GM18502 (cell line): ENCODE measurements around the gene HPS1.
A peak's percentile ranks its signal among the peaks of the same experiment; 100 is the strongest.

ENCODE experiments used
- ATAC-seq: cut with Tn5 transposase; IDR thresholded peaks from one replicate; pipeline ENCODE4 v1.9.1; 2021; ENCODE audit warnings: mild to moderate bottlenecking; ENCODE audit not compliant: unreplicated experiment, poor library complexity

Gene HPS1

DNA sequence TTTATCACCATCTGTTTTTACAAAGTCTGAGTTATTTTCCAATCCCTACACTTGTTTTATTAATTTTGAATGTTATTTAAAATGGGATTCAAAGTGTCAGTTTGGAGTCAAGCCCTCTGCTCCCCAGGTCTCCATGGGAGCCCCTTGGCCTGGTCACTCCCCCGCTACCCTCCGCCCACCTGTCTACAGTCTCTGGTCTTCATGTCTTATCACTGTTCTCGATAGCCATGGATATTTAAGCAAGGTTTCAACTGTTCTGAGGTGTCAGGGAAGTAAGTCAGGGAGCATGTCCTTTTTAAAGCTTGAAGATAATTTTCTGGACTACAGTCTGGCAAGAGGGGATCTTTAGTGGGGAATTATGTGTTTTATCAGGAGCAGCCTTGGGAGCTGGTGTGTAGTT lies 19.1 kb upstream of the HPS1 start:
- no peak for ATAC-seq

DNA sequence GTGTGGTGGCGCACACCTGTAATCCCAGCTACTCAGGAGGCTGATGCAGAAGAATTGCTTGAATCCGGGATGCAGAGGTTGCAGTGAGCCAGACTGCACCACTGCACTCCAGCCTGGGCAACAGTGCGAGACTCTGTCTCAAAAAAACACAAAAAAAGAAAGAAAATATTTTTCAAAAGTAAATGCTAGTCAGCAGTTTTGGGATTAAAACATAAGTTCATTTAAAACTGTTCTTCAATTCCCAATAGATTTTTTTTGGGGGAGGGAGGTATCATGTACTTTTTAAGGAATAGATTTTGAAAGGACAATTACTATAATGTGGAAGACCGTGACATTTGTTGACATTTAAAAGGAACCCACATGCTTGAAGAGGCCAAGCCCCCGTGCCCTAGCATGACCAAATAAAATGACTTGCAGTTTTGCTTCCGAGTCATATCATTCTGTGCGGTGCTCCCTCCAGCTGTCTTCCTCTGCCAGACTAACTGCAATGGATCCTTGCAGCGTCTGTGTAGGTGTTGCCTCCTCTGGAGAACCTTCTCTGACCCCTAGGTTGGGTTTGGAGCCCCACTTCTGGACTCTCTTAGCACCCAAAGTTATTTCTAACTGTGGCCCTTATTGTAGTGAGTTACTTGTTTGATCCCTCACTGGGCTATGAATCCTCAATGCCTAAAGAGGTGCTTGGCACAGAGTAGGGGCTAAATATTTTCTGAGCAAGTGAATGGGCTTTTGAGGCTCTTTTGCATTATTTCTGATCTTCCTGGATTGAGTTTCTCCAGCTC lies 17.4 kb upstream of the HPS1 start:
- no peak for ATAC-seq

DNA sequence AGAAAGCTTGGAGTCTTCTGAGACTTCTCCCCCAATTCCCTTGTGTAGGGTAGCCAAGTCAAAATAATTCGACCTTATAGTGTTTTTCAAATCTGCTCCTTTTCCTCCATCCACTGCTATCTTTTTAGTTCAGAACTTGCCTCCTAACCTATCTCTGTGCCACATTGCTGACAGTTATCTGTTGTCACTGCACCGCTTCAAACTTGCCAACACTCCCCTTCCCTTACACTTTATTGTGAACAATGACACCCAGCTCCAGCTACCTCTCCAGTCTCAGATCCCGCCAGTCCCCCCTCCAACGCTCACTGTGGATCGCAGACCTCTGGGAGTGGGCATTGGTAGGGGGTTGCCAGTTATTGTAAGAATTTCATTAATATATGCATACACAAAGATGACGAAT lies 16.3 kb upstream of the HPS1 start:
- ATAC-seq, result no peak

DNA sequence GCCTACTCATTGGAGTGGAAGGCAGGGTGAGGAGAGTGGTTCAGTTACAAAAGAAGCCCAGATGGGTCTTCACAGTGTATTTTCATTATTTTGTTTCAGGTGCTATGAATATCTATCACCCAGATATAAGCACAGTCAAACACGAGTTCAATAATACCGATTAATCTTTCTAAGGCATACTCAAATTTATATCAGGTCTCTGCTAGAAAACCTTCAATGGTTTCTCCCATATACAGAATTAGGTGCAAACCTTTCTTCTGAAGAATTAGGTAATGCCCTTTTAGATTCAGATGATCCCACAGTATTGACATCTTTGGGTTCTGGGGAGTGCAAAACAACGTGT lies 14.7 kb upstream of the HPS1 start:
- ATAC-seq, result no peak

DNA sequence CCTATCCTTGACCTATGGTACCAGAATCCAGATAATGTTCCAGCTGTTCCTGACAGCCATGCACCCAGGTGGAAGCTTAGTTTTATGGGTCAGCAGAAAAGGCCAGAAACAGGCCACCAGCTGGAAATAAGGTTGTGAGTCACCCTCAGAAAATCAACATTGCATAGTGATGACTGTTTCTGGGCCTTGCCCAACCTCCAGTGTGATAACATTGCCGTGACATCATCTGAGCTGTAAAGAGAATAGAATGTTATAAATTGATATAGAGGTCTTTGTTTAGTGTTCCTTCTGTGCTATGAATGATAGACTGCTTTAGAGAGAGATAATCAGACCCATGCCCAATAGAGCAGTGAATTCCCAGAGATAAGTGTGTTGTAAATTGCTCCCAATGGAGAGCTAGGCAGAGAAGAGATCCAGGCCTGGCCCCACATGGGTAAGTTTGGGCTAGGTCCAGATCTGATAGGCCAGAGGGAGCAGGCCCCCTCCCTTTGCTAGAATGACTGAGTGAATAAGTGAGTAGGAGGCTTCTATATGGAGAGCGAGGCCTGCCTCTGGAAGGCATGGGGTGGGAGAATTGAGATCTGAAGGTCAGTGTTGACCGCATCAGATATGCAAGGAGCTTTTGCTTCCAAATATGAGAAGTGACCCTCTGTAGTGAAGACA lies 14.2 kb upstream of the HPS1 start:
- no peak for ATAC-seq

DNA sequence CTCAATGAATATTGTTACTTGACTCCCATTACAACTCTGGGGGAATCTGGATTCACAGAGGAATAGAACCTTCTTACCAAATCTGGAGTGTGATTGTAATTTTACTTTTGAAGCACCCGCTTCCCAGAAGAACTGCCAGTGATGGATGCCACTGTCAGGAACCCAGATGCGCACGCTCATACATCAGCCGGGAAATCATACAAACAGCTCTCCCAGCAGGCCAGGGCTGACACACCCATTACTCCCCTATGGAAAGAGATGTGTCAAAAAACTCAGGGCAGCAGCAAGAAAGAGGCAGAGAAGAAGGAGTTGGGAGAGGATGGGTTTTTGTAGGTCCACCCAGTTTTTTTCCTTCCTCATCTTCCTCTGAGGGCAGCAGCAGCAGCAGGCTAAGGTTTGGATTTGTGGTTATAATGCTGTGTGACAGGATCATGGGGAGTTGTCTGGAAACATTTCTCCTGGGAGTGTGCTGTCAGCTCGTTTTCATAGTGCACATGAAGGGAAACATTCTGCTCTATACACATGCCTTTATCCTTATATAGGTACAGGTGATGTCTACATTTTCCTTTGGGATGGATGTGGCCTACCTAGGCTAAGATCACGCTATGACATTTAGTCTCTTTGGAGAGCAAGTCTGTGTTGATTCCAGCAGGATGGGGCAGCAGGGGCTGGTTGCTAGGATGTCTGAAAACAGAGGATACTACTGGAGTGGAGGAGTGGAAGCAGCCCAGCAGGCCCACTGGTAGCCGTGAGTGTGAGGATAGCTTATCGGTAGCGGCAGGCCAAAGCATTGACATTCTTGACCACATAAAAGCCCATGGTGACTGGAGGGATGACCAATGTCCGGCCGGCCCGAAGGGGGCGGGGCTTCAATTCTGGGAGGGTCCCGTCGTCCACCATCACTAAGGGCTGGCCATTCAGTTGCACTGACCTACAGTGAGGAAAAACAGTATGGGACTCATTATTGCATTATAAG lies 12.4 kb upstream of the HPS1 start:
- no peak for ATAC-seq

DNA sequence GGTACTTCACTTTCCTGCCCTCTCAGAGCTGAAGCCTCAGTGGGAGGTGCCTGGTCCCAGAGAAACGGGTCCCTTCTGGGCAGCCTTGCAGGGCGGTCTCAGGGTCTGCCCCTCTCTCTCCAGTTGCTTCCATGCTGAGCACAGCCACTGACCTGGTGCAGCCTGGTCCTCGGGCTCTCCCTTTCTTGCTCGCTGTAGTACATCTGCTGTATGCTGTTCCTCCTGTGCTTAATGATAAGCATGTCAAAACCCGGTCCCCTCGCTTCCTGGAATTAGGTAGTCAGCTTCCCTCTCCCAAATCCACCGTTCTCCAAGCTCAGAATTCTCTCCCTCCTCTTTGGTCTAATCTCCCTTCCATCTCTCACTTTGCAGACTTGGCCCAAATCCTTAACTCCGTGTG lies 11.0 kb upstream of the HPS1 start:
- ATAC-seq, result no peak

DNA sequence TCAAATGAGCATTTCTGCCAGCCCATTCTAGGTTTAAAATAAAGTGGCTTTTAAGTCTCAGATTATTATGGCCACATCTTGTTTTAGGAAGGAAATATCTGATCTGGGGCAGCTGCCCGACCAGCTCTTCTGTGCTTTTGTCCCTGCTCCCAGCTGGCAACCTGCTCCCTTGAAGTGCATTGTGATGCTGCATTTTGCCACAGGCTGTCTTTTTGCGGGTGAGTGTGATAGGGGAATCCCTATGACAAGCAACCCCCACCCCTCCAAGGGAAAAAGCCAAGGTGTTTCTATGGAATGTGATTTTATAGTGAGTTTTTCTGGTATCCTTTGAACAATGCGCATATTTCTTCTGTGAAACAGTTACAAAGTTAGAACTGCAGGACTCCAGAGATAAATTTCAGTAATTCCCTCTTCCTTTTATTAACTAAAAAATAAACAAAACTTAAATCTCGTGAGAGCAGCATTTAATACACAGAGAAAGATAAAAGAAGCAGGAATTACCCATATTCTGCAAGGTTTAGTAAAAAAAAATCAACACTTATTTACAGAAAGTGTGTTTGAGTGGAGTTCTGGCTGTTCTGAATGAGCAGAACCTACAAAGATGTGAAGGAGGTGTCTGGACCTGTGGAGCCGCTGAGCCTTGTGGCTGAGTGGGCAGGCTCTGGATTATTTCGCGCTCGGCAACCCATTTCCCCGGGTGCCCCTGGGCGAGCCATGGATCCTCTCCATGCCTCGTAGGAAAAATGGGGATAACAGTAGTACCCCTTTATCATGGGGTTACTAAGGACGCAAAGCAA lies 10.1 kb upstream of the HPS1 start:
- no peak for ATAC-seq

DNA sequence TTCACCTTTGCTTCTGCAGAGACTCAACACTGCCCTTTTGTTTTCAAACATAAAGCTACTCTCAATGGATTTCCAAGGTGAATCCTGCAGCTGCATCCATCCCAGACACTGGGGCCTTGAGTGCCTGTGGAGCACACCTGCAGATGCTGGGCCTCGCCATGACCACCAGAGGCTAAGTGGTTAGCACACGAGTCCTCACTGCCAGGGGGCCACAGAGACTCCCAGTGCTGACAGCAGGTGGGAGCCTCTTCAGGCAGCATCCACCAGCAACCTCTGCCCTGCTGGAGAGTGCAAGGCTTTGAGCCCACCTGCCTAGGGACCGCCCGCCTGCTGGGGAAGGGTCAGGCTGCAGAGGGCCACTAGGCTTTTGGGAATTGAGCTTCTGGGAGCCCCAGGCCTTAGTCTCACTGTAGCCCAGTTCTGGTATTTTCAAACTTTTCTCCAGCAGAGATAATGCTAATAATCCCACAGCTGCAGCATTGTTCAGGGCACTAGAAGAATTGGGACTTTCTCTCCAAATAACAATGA lies 9.4 kb upstream of the HPS1 start:
- ATAC-seq, result no peak

DNA sequence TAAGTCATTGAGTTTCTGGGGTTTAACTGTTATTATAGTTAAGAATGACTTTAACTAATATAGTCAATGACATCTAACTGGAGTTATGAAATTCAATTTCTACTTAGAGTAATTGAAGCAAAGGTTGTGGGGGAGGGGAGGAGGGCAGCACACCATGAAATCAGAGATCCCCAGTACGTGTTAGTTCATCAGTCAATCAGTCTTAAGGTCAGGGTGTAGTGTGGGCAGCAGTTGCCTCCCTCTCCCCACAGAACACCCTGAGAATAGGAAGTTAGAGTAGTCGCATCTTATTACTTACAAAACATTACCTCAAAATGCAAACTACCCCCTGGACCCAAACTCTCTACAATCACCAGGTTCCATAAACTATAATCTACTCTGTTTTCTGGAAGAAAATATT lies 7.0 kb upstream of the HPS1 start:
- no peak for ATAC-seq

DNA sequence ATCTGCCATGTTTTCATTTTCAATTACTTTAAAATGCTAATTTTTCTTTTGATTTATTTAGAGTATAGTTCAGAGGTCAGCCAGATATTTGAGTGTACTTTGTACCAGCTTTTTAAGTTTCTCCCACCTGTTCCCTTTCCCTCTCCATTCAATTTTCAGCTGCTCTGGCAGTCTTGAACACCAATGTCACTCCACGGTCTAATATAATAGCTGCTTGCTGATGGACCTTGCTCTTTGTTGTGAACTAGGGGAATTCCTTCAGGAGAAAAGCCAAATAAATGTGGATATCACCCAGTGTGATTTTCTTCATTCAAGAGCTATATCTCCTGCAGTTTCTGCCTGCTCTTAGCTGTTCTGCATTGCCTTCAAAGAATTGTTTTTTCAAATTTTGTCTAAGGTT lies 3.9 kb upstream of the HPS1 start:
- no peak for ATAC-seq

DNA sequence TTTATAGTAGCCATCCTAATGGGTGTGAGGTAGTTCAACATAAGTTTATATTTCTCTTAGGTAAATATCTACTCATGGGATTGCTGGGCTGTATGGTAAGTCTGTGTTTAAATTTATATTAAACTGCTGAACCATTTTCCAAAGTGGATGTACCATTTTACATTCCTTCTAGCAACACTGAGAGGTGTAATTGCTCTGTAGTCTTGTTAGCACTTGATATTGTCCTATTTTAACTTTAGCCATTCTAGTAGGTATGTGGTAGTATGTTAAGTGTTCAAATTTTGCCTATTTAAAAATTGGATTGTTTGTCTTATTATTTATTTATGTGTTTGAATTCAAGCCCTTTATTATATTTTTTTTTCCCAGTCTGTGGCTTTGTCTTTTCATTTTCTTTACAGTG lies 2.6 kb upstream of the HPS1 start:
- no peak for ATAC-seq

DNA sequence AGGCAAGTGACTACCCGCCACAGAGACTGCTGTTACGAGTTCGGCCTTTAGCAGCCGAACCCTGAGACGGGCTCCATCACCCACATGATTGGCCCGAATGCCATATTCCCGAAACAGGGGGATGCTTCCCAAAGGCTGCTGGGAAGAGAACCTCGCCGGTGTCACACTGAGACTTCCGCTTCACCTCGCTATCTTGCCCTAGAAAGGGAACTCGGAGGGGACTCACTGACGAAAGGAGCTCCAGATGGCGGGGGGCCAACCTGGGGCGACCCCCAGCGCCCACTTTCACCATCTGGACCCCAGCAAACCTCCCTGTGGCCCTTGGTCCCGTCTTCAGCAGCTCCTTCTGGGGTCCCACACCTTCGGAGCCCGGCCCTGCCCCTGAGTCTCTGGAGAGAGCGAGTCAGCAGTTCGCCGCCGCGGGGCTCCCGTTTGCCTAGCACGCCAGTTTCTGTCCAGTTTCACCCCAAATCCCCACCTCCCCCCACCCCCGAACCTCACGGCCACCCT lies 529 bp downstream of the HPS1 start:
- peak; percentile 54 for ATAC-seq

DNA sequence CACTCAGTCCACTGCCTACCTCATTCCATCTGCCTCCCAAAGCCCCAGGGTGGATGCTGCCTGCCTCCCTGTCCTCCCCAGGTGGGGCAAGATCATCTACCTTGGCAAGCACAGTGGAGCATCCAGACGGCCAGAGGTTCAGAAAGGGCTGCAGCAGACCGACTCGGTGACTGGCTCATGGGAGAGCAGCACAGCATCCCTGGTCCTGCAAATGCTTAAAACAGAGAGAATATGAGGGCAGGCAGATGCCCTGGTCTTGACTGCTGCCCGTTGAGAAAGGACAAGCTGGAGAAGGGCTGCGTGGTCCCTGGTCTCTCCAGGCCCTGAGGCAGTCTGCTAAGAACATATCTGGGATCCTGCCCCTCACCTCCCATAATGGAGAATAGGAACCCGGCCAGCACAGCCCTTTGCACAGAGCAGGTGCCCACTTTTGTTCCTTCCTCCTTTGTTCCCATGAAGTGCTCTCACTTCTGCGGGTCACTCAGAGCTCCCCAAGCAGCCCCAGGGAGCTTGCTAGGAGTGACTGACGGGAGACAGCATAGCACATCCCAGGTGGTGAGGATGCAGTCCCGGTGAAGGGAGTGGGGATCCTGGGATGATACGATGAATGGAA lies 1.4 kb downstream of the HPS1 start:
- no peak for ATAC-seq

DNA sequence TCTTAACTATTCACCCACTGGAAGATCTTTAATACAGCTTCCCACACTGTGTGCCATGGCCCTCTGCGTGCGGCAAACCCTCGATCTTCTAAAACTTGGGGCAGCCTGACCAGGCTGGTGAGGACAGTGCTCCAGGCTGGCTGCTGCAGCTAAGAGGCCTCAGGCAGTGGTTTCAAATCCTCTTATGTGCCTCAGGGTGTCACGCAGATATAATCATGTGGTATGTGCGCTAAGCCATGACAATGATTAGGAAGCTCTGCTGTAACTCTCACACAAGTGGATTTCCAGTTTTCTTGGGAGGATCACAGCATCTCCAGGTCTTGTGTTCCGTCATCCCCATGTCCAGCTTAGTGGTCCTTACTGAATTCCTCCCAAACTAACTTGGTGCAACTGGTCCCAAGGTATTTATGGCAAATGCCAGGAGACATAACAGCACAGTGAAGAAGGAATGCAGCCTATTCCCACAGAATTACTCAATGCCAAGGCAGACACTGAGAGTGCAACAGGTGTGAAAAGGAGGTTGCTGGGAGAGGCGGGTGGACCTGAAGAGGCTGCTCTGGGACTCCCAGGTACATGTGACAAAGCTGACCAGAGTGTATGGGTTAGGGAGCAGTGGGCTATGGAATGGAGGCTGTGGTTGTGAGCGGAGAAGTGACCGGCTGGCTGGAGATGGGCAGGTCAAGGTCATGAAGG lies 2.3 kb downstream of the HPS1 start:
- ATAC-seq, result no peak

DNA sequence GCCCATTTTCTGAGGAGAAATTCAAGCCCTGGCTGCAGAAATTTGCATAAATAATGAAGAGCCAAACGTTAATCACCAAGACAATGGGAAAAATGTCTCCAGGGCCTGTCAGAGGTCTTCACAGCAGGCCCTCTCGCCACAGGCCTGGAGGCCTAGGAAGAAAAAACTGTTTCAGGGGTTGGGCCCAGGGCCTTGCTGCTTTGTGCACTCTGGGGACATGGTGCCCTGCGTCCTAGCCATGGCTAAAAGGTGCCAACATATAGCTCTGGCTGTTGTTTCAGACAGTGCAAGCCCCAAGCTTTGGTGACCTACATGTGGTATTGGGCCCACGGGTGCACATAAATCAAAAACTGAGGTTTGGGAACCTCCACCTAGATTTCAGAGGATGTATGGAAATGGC lies 8.0 kb downstream of the HPS1 start:
- no peak for ATAC-seq

DNA sequence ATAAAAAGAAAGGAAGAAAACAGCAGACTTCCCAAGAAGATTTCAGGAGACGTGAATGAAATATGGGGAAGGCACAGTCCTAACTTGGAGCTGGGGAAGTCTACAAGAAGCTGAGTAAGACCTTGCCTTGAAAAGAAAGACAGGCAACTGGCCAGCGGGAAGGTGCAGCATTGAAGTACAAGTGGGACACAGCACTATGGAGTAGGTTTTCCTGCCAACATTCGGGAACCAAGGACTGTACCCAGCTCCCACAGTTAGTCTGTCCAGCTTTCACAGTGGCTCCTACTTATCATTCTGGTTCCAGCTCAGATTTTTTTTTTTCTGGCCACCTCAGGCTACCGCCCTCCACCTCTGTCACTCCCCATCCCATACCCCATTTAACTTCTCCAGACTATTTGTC lies 10.0 kb downstream of the HPS1 start:
- no peak for ATAC-seq

DNA sequence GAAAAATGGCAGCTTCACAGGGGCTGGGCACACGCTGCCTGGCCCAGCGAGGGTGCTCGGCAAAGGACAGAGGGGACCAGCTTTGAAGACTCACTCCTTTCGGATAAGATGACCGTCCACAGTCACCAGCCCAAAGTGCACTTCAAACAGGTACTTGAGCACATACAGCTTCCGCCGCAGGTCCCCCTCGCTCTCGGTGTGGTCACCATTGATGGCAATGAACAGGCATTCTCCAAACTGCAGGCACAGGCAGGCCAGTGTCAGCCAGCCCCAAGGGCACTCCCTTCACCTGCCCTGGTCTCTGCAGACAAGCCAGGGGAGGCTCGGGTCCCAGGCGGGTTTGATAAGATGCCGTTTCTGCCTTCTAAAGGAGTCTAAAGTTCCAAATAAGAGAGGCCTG lies 11.6 kb downstream of the HPS1 start:
- no peak for ATAC-seq
